ENCODE measurements around the gene DR1. TPM values are rescaled to one million over a fixed set of nuclear protein-coding genes. Genes with fewer than 3 reads are reported as not detected.

Gene DR1
- total RNA-seq (2014; rRNA removed) (34.8 and 48.6 TPM in 2 replicates), Bru-seq, nascent RNA (percentile 93 among the genes with signal in this experiment), BruChase-seq, experiment 1, labeled RNA remaining after a 6-hour chase (percentile 97 among the genes with signal in this experiment), BruChase-seq, experiment 2, labeled RNA remaining after a 2-hour chase (percentile 94 among the genes with signal in this experiment)
- long read RNA-seq, full-length matches to known transcripts: 254 of 276 reads
- long read RNA-seq, partial matches to known transcripts: 6 of 276 reads
- long read RNA-seq, other reads (novel, unspliced or antisense): 16 of 276 reads

GRCh38 chr1:93345633-93346420, at the start of gene DR1:
Gene DR1, plus strand, starts transcription at chr1:93345907. Its CDS starts 739 bp downstream, at chr1:93346646.
- no peaks in the 10 kb centered on the region for H3K36me3 ChIP-seq (ENCODE audit: low read depth, low read length)
- H3F3A ChIP-seq (ENCODE audit: low read length, unreplicated experiment): no peaks in the 10 kb centered on the region
- H3K4me3 ChIP-seq (ENCODE audit: low read length): peak within 1 kb of the TSS; percentile 97
- peak within 1 kb of the TSS; percentile 83 for H2AFZ ChIP-seq (ENCODE audit: low read length)
- H3K79me2 ChIP-seq (ENCODE audit: low read length): peaks cover 65% of the 10 kb centered on the region
- no peaks in the 10 kb centered on the region for H3K9me3 ChIP-seq (ENCODE audit: low read length)
- no peaks in the 10 kb centered on the region for H3K27me3 ChIP-seq (ENCODE audit: low read length)
- CTCF ChIA-PET: interaction anchor here (1.0 to 1.1 kb wide), 2 partner anchors 21 to 41 kb away, joined by 5 to 7 read pairs; no protein-coding TSS in a partner anchor
- H3K27ac ChIP-seq (ENCODE audit: low read length): peak within 1 kb of the TSS; percentile 91
- H4K20me1 ChIP-seq (ENCODE audit: low read length): peaks cover 32% of the 10 kb centered on the region
- peak within 1 kb of the TSS; percentile 92 for H3K4me2 ChIP-seq (ENCODE audit: low read length)
- intact Hi-C loops (cut with micrococcal nuclease): loop anchor here (1.0 to 10.0 kb wide), 4 partner anchors 42 to 499 kb away; partner anchors contain the start of genes CCDC18, FNBP1L and TMED5
- no TSS peak for BruUV-seq (replicated peaks)
- TF ChIP-seq, protein P1, sequence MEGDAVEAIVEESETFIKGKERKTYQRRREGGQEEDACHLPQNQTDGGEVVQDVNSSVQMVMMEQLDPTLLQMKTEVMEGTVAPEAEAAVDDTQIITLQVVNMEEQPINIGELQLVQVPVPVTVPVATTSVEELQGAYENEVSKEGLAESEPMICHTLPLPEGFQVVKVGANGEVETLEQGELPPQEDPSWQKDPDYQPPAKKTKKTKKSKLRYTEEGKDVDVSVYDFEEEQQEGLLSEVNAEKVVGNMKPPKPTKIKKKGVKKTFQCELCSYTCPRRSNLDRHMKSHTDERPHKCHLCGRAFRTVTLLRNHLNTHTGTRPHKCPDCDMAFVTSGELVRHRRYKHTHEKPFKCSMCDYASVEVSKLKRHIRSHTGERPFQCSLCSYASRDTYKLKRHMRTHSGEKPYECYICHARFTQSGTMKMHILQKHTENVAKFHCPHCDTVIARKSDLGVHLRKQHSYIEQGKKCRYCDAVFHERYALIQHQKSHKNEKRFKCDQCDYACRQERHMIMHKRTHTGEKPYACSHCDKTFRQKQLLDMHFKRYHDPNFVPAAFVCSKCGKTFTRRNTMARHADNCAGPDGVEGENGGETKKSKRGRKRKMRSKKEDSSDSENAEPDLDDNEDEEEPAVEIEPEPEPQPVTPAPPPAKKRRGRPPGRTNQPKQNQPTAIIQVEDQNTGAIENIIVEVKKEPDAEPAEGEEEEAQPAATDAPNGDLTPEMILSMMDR (conservative IDR thresholded peaks at IDR 0.05; ENCODE audit: low read depth, low read length): no peak
- TF ChIP-seq EZH2phosphoT487 (IDR thresholded peaks at IDR 0.05; ENCODE audit: borderline replicate concordance, low read length): peak; percentile 69
- H3K4me1 ChIP-seq (ENCODE audit: insufficient read depth, low read length): peaks cover 12% of the 10 kb centered on the region; the same call in 1 of the 2 replicates
- H3K9me2 ChIP-seq (replicated peaks; ENCODE audit: low read length): no peaks in the 10 kb centered on the region
- POLR2A ChIA-PET (ENCODE audit: unreplicated experiment): interaction anchor here (0.6 to 1.6 kb wide), 6 partner anchors 19 to 498 kb away, joined by 3 to 21 read pairs (median 4); no protein-coding TSS in a partner anchor
- peak; percentile 94 for DNase-seq
- peak; percentile 87 for ATAC-seq
- peak within 1 kb of the TSS; percentile 94 for H3K9ac ChIP-seq (ENCODE audit: low read length)

GRCh38 chr1:93296555-93297154, 49.1 kb upstream of the DR1 start:
- Histone ChIP-seq H3K4me1 (ENCODE audit: insufficient read depth, low read length) (no peaks in the 10 kb centered on the region), H3K27ac (ENCODE audit: low read length) (no peak overlapping the region), H3F3A (ENCODE audit: low read length, unreplicated experiment) (no peaks in the 10 kb centered on the region), H2AFZ (ENCODE audit: low read length) (no peak overlapping the region), H3K79me2 (ENCODE audit: low read length) (no peaks in the 10 kb centered on the region), H3K4me3 (ENCODE audit: low read length) (no peak overlapping the region), H3K27me3 (ENCODE audit: low read length) (no peaks in the 10 kb centered on the region), H3K36me3 (ENCODE audit: low read depth, low read length) (no peaks in the 10 kb centered on the region), H3K9ac (ENCODE audit: low read length) (no peak overlapping the region), H3K9me3 (ENCODE audit: low read length) (no peaks in the 10 kb centered on the region), H3K4me2 (ENCODE audit: low read length) (no peak overlapping the region), H4K20me1 (ENCODE audit: low read length) (no peaks in the 10 kb centered on the region), H3K9me2 (replicated peaks; ENCODE audit: low read length) (no peaks in the 10 kb centered on the region)
- DNase-seq (no peak), ATAC-seq (no peak)
- ChIA-PET POLR2A (ENCODE audit: unreplicated experiment) (no interaction called here), CTCF (no interaction called here)
- intact Hi-C loops (cut with micrococcal nuclease): no loop called here
- no TSS peak for BruUV-seq (replicated peaks)
- no peak for TF ChIP-seq EZH2phosphoT487 (IDR thresholded peaks at IDR 0.05; ENCODE audit: borderline replicate concordance, low read length)
- no peak for TF ChIP-seq EZH2 (IDR thresholded peaks at IDR 0.05; ENCODE audit: low read length, unreplicated experiment)
- TF ChIP-seq, protein P1 (conservative IDR thresholded peaks at IDR 0.05; ENCODE audit: low read depth, low read length): no peak

Measured in PC-3 (cell line).